ENCODE data around the gene EVA1A. TPM values are rescaled to one million over a fixed set of nuclear protein-coding genes. Genes with fewer than 3 reads are reported as not detected.

Gene EVA1A
- total RNA-seq, 1 experiment from 2014 or later = 0.68 TPM

GRCh38 chr2:75498907-75499306 lies 61.8 kb downstream of the EVA1A start:
- peaks cover 2% of the 10 kb centered on the region; the same call in 1 of the 2 replicates for H3K4me1 ChIP-seq (ENCODE audit: insufficient read depth, low read length)
- no peak overlapping the region for H2AFZ ChIP-seq (ENCODE audit: low read length)
- H4K8ac ChIP-seq (replicated peaks; ENCODE audit: insufficient read length, low read depth, low read length) = no peak overlapping the region
- no peak overlapping the region for H2BK5ac ChIP-seq (ENCODE audit: insufficient read length, low read length)
- H3K9me3 ChIP-seq (ENCODE audit: control insufficient read depth, low read depth, low read length) = no peaks in the 10 kb centered on the region
- H4K20me1 ChIP-seq (ENCODE audit: control insufficient read depth, insufficient read depth, insufficient read length) = no peaks in the 10 kb centered on the region
- H4K91ac ChIP-seq (ENCODE audit: insufficient read length, low read depth, low read length) = no peak overlapping the region
- TF ChIP-seq, protein P1, sequence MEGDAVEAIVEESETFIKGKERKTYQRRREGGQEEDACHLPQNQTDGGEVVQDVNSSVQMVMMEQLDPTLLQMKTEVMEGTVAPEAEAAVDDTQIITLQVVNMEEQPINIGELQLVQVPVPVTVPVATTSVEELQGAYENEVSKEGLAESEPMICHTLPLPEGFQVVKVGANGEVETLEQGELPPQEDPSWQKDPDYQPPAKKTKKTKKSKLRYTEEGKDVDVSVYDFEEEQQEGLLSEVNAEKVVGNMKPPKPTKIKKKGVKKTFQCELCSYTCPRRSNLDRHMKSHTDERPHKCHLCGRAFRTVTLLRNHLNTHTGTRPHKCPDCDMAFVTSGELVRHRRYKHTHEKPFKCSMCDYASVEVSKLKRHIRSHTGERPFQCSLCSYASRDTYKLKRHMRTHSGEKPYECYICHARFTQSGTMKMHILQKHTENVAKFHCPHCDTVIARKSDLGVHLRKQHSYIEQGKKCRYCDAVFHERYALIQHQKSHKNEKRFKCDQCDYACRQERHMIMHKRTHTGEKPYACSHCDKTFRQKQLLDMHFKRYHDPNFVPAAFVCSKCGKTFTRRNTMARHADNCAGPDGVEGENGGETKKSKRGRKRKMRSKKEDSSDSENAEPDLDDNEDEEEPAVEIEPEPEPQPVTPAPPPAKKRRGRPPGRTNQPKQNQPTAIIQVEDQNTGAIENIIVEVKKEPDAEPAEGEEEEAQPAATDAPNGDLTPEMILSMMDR (conservative IDR thresholded peaks at IDR 0.05) = no peak
- no peak for DNase-seq
- no peak overlapping the region for H3K56ac ChIP-seq (ENCODE audit: insufficient read length, low read depth, low read length)
- H3K79me2 ChIP-seq (ENCODE audit: insufficient read depth, low read length) = no peaks in the 10 kb centered on the region
- no peak overlapping the region for H3K23ac ChIP-seq (ENCODE audit: insufficient read length, low read depth, low read length)
- no peak overlapping the region for H2AK5ac ChIP-seq (ENCODE audit: insufficient read length, low read length)
- Mint-ChIP-seq H3K27me3 (ENCODE audit: low read depth) (no peaks in the 10 kb centered on the region), H3K4me1 (peaks cover 5% of the 10 kb centered on the region in 2 experiments; a peak in 3 of 4 replicates), H3K36me3 (ENCODE audit: insufficient read depth in 1 of 3, low read depth in 3 of 3) (no peaks in the 10 kb centered on the region), H3K9me3 (no peaks in the 10 kb centered on the region; a peak in 2 of 5 replicates), H3K27ac (no peak overlapping the region), H3K4me3 (no peak overlapping the region)
- H3K27me3 ChIP-seq (ENCODE audit: insufficient read depth, low read length) = no peaks in the 10 kb centered on the region
- no peak overlapping the region for H3K4ac ChIP-seq (ENCODE audit: low read depth, low read length)
- no peak overlapping the region for H3K27ac ChIP-seq (ENCODE audit: insufficient read length, low read depth, low read length)
- H3K9ac ChIP-seq (ENCODE audit: extremely low read depth, insufficient read length, low read length) = no peak overlapping the region
- H3K79me1 ChIP-seq (ENCODE audit: insufficient read depth, low read depth, low read length, poor library complexity, severe bottlenecking) = no peaks in the 10 kb centered on the region
- no peak overlapping the region for H2BK12ac ChIP-seq (ENCODE audit: insufficient read length, low read depth, low read length)
- H3K18ac ChIP-seq (ENCODE audit: insufficient read length, low read depth, low read length) = no peak overlapping the region
- peaks cover 3% of the 10 kb centered on the region for H3K23me2 ChIP-seq (ENCODE audit: insufficient read length, low read depth, low read length, poor library complexity, severe bottlenecking)
- no peak overlapping the region for H4K5ac ChIP-seq (ENCODE audit: insufficient read length, low read depth, low read length)
- H3T11ph ChIP-seq (ENCODE audit: low read length) = no peak overlapping the region
- H3K4me2 ChIP-seq (ENCODE audit: insufficient read depth, insufficient read length, low read length) = no peak overlapping the region
- no peak overlapping the region for H2BK120ac ChIP-seq (ENCODE audit: low read depth, low read length, poor library complexity, severe bottlenecking)
- no peak overlapping the region for H2BK20ac ChIP-seq (ENCODE audit: low read depth, low read length, poor library complexity, severe bottlenecking)
- no peak overlapping the region for H3K14ac ChIP-seq (ENCODE audit: insufficient read depth, low read length)
- H2BK15ac ChIP-seq (ENCODE audit: low read depth, low read length) = no peak overlapping the region

All from H9 (cell line).